ENCODE data around the gene CCDC28A. TPM values are rescaled to one million over a fixed set of nuclear protein-coding genes. Genes with fewer than 3 reads are reported as not detected.

CCDC28A gene
- total and polyA plus RNA-seq, 2 of the 4 experiments (the other 2 are of a cell fraction) = 6.8 to 8.0 TPM

- dilution Hi-C loops (cut with HindIII; ENCODE audit: low sequenced_read_pairs, unreplicated experiment) (no loop called here), in situ Hi-C loops (cut with MboI; ENCODE audit: low sequenced_read_pairs) (no loop called here), intact Hi-C loops (cut with micrococcal nuclease) (no loop called here)
- no CpG with 5 or more reads among the region's 3 CpGs for WGBS, 2 experiments (ENCODE audit: extremely low coverage in 2 of 2, insufficient read length in 1 of 2)
- Histone ChIP-seq H3K56ac (ENCODE audit: extremely low read depth, insufficient read depth, low read length) (no peak overlapping the region), H3K14ac (replicated peaks; ENCODE audit: low read depth, low read length) (no peak overlapping the region), H2BK120ac (ENCODE audit: low read depth, low read length) (no peak overlapping the region), H3K4me2 (ENCODE audit: low read depth, low read length) (no peak overlapping the region), H2AK5ac (ENCODE audit: low read depth, low read length) (no peak overlapping the region), H2BK20ac (ENCODE audit: low read depth, low read length) (no peak overlapping the region), H3K9ac (ENCODE audit: low read depth, low read length) (no peak overlapping the region), H4K20me1 (ENCODE audit: insufficient read depth, low read length) (no peaks in the 10 kb centered on the region), H2BK5ac (ENCODE audit: low read depth, low read length, poor library complexity, severe bottlenecking) (no peak overlapping the region), H2AK9ac (replicated peaks; ENCODE audit: low read depth, low read length, poor library complexity) (no peak overlapping the region), H4K8ac (ENCODE audit: low read depth in 2 of 2, low read length in 2 of 2) (no peak overlapping the region), H3K23ac (ENCODE audit: low read depth, low read length) (no peak overlapping the region), H3K27ac (ENCODE audit: insufficient read depth, low read length) (no peak overlapping the region), H3K36me3 (ENCODE audit: control insufficient read depth, insufficient read depth, low read length) (peaks cover 11% of the 10 kb centered on the region), H3K4ac (ENCODE audit: low read depth, low read length) (no peak overlapping the region), H2BK15ac (ENCODE audit: low read depth, low read length) (no peak overlapping the region), H3K4me1 (ENCODE audit: control insufficient read depth, insufficient read depth, low read length) (no peaks in the 10 kb centered on the region), H3K9me1 (ENCODE audit: insufficient read depth, low read length) (no peaks in the 10 kb centered on the region), H3K79me1 (ENCODE audit: low read depth in 1 of 2, low read length in 2 of 2) (no peaks in the 10 kb centered on the region), H4K91ac (ENCODE audit: insufficient read depth, low read depth, low read length) (no peak overlapping the region), H3K27me3 (ENCODE audit: control insufficient read depth, insufficient read depth, low read length) (no peaks in the 10 kb centered on the region), H2AFZ (replicated peaks; ENCODE audit: low read length, poor library complexity) (no peak overlapping the region), H3K9me3 (ENCODE audit: control insufficient read depth, insufficient read depth, low read length) (no peaks in the 10 kb centered on the region), H4K5ac (ENCODE audit: low read depth, low read length) (no peak overlapping the region), H3K18ac (ENCODE audit: low read depth, low read length) (no peak overlapping the region), H3K4me3 (ENCODE audit: insufficient read depth, low read depth, low read length) (no peak overlapping the region)
- POLR2A ChIA-PET (ENCODE audit: unreplicated experiment) = no interaction called here
- BruUV-seq (replicated peaks) = no TSS peak
- ATAC-seq (ENCODE audit: low read depth) = no peak
- TF ChIP-seq CEBPB (IDR thresholded peaks at IDR 0.05; ENCODE audit: low read depth, low read length) (no peak), MXI1 (IDR thresholded peaks at IDR 0.05; ENCODE audit: borderline replicate concordance, low read depth, low read length) (no peak), CHD1 (IDR thresholded peaks at IDR 0.05; ENCODE audit: low read depth, low read length) (no peak), ELK1 (IDR thresholded peaks at IDR 0.05; ENCODE audit: borderline replicate concordance, low read depth, low read length) (no peak), BHLHE40 (IDR thresholded peaks at IDR 0.05; ENCODE audit: low read depth, low read length) (no peak), MAFK (IDR thresholded peaks at IDR 0.05; ENCODE audit: low read depth, low read length) (no peak)
- DNase-seq = peak; percentile 7
- CTCF ChIA-PET = no interaction called here
These were observed 12.4 kb downstream of the CCDC28A start for GRCh38 chr6:138785980-138786379.
